ENCODE measurements around the gene CD58. TPM values are rescaled to one million over a fixed set of nuclear protein-coding genes. Genes with fewer than 3 reads are reported as not detected.
A peak's percentile ranks its signal among the peaks of the same experiment; 100 is the strongest.
"Not testable (repeated sequence)": the region's sequence is repeated elsewhere in the genome, so short reads cannot be mapped to it uniquely, and the experiment has no call there.

Gene CD58, protein sequence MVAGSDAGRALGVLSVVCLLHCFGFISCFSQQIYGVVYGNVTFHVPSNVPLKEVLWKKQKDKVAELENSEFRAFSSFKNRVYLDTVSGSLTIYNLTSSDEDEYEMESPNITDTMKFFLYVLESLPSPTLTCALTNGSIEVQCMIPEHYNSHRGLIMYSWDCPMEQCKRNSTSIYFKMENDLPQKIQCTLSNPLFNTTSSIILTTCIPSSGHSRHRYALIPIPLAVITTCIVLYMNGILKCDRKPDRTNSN
- 10 to 100 TPM; 23.6 to 25.1 TPM for total RNA-seq

DNA sequence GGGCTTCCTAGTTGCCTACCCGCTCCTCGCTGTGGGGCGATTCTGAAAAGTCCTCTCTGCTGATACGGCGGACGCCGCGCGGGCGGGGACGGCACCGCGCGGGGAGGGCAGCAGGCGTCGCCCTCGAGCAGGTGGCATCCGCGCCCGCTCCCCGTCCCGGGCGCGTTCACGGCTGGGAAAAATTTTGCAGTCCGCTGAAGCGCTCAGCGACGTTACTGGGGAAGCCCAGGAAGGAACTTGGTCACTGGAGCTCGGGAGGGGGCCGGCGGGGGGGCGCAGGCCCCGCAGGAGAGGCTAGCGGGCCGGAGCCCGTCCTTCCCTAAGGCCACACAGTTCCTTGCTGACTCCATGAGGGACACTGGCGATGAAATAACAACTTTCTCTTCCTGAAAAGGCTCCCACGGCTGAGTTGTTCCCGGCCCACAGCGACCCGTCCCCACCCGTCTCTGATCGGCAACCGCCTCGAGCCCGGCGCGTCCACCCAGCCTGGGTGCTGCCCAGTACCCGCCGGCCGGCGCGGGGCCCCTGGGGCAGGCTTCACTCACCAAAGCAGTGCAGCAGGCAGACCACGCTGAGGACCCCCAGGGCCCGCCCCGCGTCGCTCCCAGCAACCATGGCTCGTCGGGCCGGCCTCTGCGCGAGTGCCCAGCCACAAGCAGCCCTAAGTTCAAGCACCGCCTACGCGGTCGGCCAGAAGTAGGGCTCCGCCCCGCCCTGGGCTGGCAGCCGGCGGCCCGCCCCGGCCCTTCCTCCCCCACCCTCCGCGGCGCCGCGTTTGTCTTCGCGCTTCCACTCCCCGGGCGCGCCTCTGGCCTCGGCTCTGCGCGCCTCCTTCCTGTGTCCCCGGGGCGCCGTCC lies at the start of gene CD58:
CD58 (minus strand) TSS at position 669 of the 857 bp plus-strand sequence; CDS start at position 615, 54 bp downstream.
- peak; percentile 89 for ATAC-seq (ENCODE audit: low read depth)
- H3K36me3 Mint-ChIP-seq: peaks cover 16% of the 10 kb centered on the region

DNA sequence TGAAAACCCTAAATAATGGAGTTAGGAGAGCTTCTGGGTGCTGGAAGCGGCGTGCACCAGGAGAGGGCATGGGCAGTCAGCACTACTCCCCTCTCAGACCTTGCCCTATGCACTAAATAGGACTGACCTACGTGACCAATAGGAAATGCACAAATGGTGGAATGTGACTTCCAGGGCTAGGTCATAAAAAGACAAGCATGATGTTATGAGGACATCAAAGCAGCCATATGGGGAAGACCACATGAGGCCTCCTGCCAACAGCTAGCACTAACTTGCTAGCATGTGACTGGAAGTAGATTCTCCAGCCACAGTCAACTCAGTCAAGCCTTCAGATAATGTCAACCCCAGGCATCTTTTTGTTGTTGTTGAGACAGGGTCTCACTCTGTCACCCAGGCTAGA lies 49.6 kb upstream of the CD58 start:
- H3K36me3 Mint-ChIP-seq; ATAC-seq (ENCODE audit: low read depth); H3K9me3 Mint-ChIP-seq; POLR2A ChIA-PET; H3K4me3 Mint-ChIP-seq; H3K4me1 Mint-ChIP-seq; H3K27ac Mint-ChIP-seq; DNase-seq: not testable (repeated sequence)
- peaks cover 14% of the 10 kb centered on the region for H3K27me3 Mint-ChIP-seq

More for the DNA sequence above, at the start of gene CD58:
- no peaks in the 10 kb centered on the region for H3K9me3 Mint-ChIP-seq
- DNase-seq: peak; percentile 85
- peak within 1 kb of the TSS; percentile 80 for H3K27ac Mint-ChIP-seq
- H3K27me3 Mint-ChIP-seq: peaks cover 3% of the 10 kb centered on the region
- POLR2A ChIA-PET: interaction anchor here (1.0 to 2.8 kb wide), 2 partner anchors 66 to 490 kb away, joined by 3 to 9 read pairs; partner anchors contain the start of gene TTF2
- peaks cover 52% of the 10 kb centered on the region for H3K4me1 Mint-ChIP-seq
- peak within 1 kb of the TSS; percentile 86 for H3K4me3 Mint-ChIP-seq

DNA sequence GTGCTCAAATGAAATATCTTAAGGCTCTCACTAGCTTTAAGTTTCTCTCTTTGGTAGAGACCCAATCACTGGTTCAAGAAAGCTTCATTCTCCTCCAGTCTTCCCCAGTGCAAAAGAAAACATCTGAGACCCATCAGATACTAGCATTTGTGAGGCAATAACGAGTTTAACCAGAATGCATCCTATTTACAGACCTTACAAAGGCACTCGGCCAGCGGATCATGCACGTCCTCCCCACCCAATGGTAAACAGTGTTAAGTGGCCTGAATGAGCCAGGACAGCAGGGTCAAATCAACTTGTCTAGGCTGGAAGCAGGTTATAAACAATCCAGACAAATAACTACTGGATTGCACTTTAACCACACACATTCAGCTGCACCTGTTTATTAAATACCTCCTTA lies 48.3 kb upstream of the CD58 start:
- H3K36me3 Mint-ChIP-seq; ATAC-seq (ENCODE audit: low read depth); DNase-seq; H3K4me3 Mint-ChIP-seq; POLR2A ChIA-PET; H3K9me3 Mint-ChIP-seq; H3K27ac Mint-ChIP-seq; H3K4me1 Mint-ChIP-seq: not testable (repeated sequence)
- H3K27me3 Mint-ChIP-seq: peaks cover 14% of the 10 kb centered on the region

DNA sequence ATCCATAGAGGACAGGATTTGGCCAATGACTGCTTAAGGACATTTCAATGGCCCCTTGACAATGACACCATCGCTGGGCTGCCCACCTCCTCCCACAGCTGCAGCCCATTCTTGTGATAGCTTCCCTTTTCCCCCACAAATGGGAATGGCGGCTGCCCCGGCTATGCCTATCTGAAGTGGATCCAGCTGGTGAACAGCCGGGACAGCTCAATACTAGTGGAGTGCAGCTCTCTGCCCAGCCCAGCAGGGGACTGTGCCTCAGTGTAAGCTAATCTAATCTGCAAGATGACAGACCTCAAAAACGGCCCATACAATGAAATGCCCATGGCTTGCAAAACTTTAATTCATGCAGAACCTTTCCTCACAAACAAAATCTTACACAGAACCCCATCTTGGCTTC lies 47.0 kb upstream of the CD58 start:
- ATAC-seq (ENCODE audit: low read depth): not testable (repeated sequence)

DNA sequence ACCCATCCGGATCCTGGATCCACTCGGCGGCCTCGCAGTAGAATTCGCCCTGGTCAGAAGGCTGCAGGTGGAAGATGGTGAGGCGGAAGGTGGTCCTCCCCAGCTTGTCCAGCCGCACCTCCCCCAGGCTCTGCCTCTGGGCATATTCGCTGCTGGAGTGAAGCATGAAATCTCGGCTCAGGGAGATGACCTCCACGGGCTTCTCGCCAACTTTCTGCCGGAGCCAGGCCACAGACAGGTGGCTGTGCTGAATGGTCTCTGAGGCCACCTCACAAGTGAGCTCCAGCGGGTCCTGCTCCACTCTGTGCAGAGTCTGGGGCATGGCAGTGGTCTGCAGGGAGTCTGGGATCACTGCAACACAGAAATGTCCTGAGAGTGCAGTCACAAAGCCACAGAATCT lies 43.0 kb upstream of the CD58 start:
- POLR2A ChIA-PET; H3K4me3 Mint-ChIP-seq; H3K4me1 Mint-ChIP-seq; ATAC-seq (ENCODE audit: low read depth); H3K27ac Mint-ChIP-seq; H3K9me3 Mint-ChIP-seq; H3K36me3 Mint-ChIP-seq; DNase-seq: not testable (repeated sequence)
- peaks cover 12% of the 10 kb centered on the region for H3K27me3 Mint-ChIP-seq

More for the DNA sequence above, 47.0 kb upstream of the CD58 start:
- POLR2A ChIA-PET, H3K9me3 Mint-ChIP-seq, H3K4me1 Mint-ChIP-seq, H3K36me3 Mint-ChIP-seq, DNase-seq, H3K27ac Mint-ChIP-seq, H3K4me3 Mint-ChIP-seq: not testable (repeated sequence)
- H3K27me3 Mint-ChIP-seq: peaks cover 14% of the 10 kb centered on the region

DNA sequence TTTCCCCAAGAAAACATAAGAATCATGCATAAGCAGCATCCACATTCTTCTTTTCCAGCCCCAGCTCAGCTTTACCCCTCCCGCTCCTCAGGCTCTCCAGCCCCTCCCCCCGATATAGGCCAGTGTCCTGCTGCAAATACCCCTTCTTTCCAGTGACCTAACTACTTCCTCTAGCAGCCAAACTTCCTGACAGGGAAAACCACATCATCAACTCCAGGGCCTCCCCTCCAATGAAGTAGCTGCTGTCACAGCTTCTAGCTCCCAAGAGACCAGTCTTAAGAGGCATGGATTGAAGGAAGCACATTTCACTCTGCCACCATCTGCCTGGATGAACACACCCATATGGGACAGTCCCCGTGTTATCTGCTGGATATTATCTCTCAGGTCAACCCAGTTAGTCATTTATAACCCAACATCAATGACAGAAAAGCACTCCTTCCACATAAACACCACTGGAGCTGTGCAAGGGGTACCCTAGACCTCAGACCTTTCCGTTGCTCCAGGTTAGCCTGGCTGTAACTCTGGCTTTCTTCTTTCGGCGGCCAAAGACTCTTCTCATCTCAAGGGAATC lies 39.1 kb upstream of the CD58 start:
- H3K4me1 Mint-ChIP-seq; H3K9me3 Mint-ChIP-seq; ATAC-seq (ENCODE audit: low read depth); H3K36me3 Mint-ChIP-seq; H3K27ac Mint-ChIP-seq; H3K27me3 Mint-ChIP-seq; H3K4me3 Mint-ChIP-seq; POLR2A ChIA-PET; DNase-seq: not testable (repeated sequence)

DNA sequence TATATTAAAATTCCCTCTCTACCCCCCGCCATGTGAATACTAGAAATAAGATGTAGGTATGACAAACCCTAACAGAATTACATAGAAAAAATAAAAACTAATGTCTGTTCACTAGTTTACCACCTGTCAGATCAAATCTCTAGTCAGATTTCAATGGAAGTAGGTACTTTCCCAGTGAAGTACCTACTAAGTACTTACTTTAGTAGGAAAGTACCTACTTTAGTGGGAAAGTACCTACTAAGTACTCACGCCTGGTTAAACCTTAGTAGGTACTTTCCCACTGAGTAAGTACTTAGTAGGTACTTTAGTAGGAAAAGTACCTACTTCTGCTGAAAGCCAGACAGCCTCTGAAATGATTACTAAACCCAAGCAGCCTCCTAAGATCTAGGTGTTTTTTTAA lies 38.0 kb upstream of the CD58 start:
- H3K4me1 Mint-ChIP-seq; H3K36me3 Mint-ChIP-seq; H3K27ac Mint-ChIP-seq; H3K27me3 Mint-ChIP-seq; H3K4me3 Mint-ChIP-seq; POLR2A ChIA-PET; DNase-seq; ATAC-seq (ENCODE audit: low read depth); H3K9me3 Mint-ChIP-seq: not testable (repeated sequence)

DNA sequence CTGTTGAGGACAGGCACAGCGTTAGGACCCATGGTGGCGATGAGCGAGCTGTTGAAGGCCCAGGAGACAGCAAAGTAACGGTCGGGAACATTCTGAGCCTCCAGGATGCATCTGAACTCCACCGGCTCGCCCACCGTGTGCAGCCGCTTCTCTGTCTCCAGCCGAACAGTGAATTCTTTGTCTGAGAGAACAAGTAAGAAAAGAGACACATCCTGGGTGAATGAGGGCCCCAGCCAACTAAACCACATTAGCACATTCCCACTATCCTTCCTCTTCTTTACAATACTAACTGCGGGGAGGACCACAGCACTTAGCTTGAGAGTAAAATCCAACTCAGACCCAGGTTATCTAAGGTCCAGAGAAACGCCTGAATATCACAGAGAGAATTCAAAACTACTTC lies 37.3 kb upstream of the CD58 start:
- POLR2A ChIA-PET; H3K9me3 Mint-ChIP-seq; H3K36me3 Mint-ChIP-seq; H3K4me3 Mint-ChIP-seq; ATAC-seq (ENCODE audit: low read depth); H3K27me3 Mint-ChIP-seq; DNase-seq; H3K27ac Mint-ChIP-seq; H3K4me1 Mint-ChIP-seq: not testable (repeated sequence)

DNA sequence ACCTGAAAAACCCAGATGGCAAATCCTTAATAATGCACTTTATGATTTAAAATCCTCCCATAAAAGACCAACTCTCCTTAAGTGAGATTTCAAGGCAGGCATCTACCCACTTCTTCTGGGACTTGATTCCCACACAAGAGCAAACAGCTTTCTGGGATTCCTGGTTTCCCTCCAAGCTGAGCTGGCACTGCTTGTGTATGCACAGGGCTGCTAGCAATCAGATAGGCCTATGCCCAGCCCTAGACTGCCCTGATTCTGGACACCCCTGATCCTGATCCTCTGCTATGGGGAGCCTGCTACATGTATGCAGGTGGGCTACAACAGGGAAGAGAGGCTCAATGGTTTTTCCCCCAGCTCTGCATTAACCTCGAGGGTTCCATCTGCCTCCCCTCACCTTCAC lies 36.6 kb upstream of the CD58 start:
- H3K4me1 Mint-ChIP-seq; H3K4me3 Mint-ChIP-seq; POLR2A ChIA-PET; H3K36me3 Mint-ChIP-seq; H3K27ac Mint-ChIP-seq; DNase-seq; H3K9me3 Mint-ChIP-seq; H3K27me3 Mint-ChIP-seq; ATAC-seq (ENCODE audit: low read depth): not testable (repeated sequence)

DNA sequence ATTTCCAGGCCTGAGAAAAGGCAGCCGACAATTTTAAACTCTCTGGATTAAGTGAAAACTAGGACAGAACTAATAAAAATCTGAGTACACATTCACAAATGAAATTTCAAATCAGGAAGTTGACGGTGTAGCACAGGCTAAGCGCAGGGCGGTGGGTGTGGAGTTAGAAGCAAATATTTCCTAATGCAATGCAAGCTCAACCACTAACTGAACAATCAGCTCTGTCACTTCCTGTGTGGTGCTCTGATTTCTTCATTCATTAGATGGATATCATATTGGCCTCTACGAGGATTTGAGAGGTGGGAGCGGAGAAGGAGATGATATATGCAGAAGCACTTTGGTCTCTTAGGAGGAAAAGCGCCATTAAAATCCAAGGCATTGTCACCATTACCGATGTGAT lies 35.2 kb upstream of the CD58 start:
- peak; percentile 52 for ATAC-seq (ENCODE audit: low read depth)
- H3K36me3 Mint-ChIP-seq, DNase-seq, H3K4me3 Mint-ChIP-seq, POLR2A ChIA-PET, H3K27ac Mint-ChIP-seq, H3K27me3 Mint-ChIP-seq, H3K4me1 Mint-ChIP-seq, H3K9me3 Mint-ChIP-seq: not testable (repeated sequence)

DNA sequence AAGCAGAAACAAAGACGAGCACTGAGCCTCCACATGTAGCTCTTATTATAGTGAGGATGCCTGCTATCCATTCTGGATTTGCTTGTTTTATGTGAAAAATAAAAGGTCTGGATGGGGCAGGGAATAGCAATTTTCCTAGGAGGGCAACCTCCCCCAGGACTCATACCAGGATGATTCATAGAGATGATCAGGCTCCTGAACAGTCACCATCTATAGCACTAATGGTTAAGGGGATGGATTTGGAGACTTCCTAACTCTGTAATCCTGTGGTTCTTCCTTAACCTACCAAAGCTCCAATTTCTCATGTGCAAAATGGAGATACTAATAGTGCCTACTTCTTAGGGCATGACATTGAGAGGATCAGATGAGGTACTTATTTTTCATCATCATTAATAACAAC lies 34.5 kb upstream of the CD58 start:
- Mint-ChIP-seq H3K27me3 (no peaks in the 10 kb centered on the region), H3K4me1 (peaks cover 3% of the 10 kb centered on the region), H3K4me3 (no peak overlapping the region), H3K36me3 (no peaks in the 10 kb centered on the region), H3K27ac (no peak overlapping the region), H3K9me3 (no peaks in the 10 kb centered on the region)
- POLR2A ChIA-PET: no interaction called here
- DNase-seq (no peak), ATAC-seq (ENCODE audit: low read depth) (no peak)

DNA sequence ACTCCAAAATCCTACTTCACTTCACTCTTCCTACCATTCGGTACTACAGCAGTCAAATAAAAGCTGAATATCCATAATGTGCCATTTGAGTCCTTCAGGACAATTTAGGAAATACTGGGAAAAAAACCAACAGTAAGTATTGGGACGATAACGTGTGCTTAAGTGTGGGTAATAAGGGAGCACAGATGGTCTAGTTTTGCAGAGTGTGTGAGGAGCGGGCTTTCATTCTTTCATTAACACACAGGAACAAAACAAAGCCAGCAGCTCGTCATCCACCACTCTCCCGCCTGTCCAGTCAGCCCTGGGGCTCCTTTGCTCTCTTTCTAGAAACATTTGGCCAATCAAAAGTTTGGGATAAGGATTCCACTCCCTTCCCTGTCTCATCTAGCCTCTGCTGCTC lies 33.6 kb upstream of the CD58 start:
- H3K36me3 Mint-ChIP-seq; DNase-seq; H3K4me3 Mint-ChIP-seq; H3K4me1 Mint-ChIP-seq; ATAC-seq (ENCODE audit: low read depth); POLR2A ChIA-PET; H3K27me3 Mint-ChIP-seq; H3K27ac Mint-ChIP-seq; H3K9me3 Mint-ChIP-seq: not testable (repeated sequence)

DNA sequence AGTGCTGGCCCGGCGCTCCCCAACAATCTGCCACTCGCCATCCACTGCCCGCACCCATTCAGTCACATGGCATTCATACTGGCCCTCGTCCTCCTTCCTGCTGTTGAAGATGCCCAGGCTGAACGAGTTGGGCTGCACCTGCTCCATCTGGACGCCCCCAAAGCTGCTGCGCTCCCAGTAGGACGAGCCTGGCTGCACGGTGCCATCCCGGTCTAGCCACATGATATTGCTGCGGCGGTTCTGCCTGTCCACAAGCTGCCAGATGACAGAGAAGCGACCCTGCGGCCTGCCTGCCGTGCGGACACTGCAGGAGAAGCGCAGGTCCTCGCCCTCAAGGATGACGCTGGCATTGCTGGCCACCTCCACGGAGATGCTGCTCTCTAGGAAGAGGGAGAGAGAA lies 32.8 kb upstream of the CD58 start:
- H3K27ac Mint-ChIP-seq; ATAC-seq (ENCODE audit: low read depth); H3K27me3 Mint-ChIP-seq; H3K9me3 Mint-ChIP-seq; H3K4me3 Mint-ChIP-seq; H3K36me3 Mint-ChIP-seq; DNase-seq; H3K4me1 Mint-ChIP-seq; POLR2A ChIA-PET: not testable (repeated sequence)

DNA sequence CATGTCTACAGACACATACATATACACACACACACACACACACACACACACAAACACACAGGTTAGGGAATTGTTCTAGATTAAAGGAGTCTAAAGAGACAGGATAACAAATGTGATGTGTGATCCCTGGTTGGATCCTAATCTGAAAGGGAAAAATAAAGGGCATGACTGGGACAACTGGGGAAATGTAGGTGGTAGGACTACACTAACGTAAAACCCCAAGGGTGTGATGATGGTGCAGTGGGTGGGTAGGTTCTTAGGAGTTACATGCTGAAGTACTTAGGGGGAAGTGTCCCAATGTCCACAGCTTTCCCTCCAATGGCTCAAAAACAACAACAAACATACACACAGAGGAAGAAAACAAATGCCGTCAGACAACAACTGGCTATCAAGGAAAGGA lies 28.5 kb upstream of the CD58 start:
- H3K4me1 Mint-ChIP-seq; H3K27ac Mint-ChIP-seq; H3K9me3 Mint-ChIP-seq; ATAC-seq (ENCODE audit: low read depth); POLR2A ChIA-PET; DNase-seq; H3K36me3 Mint-ChIP-seq; H3K4me3 Mint-ChIP-seq: not testable (repeated sequence)
- H3K27me3 Mint-ChIP-seq: peaks cover 13% of the 10 kb centered on the region

All from activated naive CD8-positive, alpha-beta T cell treated with anti-CD3 and anti-CD28 coated beads, Interleukin-2, amount 10 ng/mL, durations not matched to agents 7 days and 5 days (primary cell).